Stimulated activated CD8-positive, alpha-beta memory T cell treated with anti-CD3 and anti-CD28 coated beads, Interleukin-15, amount 100 ng/mL, for 24 hours (primary cell): Measurements from ENCODE around the gene EHMT1.

Experiments
- DNase-seq: peaks from one replicate; pipeline ENCODE4 v3.0.0-alpha.2; 2020; ENCODE audit warnings: low read depth

The EHMT1 gene

GRCh38 chr9:137647096-137647714 lies 28.4 kb downstream of the EHMT1 start:
- DNase-seq, result no peak

GRCh38 chr9:137648396-137648795 lies 29.6 kb downstream of the EHMT1 start:
- DNase-seq, result no peak

GRCh38 chr9:137649553-137649952 lies 30.7 kb downstream of the EHMT1 start:
- DNase-seq, result no peak

DNA sequence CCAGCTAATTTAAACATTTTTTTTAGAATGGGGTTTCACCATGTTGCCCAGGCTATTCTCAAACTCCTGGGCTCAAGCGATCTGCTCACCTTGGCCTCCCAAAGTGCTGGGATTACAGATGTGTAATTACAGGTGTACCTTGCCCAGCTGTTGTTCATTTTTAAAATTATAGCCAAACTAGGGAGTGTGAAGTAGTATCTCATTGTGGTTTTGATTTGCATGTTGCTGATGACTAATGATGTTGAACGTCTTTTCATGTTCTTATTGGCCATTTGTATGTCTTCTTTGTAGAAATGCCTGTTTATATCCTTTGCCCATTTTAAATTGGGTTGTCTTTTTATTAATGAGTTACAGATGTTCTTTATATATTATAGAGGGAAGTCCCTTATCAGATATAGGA lies 31.5 kb downstream of the EHMT1 start:
- DNase-seq, result no peak

DNA sequence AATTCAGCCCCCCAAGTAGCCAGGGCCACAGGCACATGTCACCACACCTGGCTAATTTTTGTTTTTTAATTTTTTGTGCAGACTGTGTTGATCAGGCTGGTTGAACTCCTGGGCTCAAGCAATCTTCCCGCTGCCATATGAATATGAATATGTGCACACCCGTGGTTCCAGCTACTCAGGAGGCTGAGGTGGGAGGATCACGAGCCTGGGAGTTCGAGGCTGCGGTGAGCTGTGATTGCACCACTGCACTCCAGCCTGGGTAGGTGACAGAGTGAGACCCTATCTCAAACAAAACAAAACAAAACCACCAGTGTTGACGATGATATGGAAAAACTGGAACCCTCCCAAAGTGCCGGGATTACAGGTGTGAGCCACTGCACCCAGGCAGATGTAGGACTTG lies 32.0 kb downstream of the EHMT1 start:
- DNase-seq, result no peak

DNA sequence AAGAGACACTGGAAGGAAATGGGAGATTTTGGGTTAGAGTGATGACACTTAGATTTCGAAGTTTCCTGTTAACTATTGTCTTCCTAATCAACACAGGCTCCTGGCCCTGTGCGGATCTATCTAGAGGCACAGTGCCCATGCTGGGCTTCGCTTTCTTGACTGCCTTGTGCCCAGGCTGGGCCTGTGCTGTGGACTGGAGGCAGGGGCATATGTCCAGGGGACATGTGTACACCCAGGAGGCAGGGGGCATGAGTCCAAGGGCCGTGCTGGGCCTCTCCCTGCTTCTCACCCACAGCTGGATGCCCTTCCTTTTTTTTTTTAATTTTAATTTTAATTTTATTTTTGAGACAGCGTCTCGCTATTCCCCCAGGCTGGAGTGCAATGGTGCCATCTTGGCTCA lies 37.6 kb downstream of the EHMT1 start:
- no peak for DNase-seq

GRCh38 chr9:137657606-137658005 lies 38.8 kb downstream of the EHMT1 start:
- DNase-seq, result no peak

GRCh38 chr9:137658781-137659180 lies 40.0 kb downstream of the EHMT1 start:
- no peak for DNase-seq

GRCh38 chr9:137660144-137660543 lies 41.3 kb downstream of the EHMT1 start:
- no peak for DNase-seq

- no peak for DNase-seq
Observed at GRCh38 chr9:137663584-137663983, 44.8 kb downstream of the EHMT1 start.

GRCh38 chr9:137664676-137665075 lies 45.9 kb downstream of the EHMT1 start:
- DNase-seq, result no peak

GRCh38 chr9:137665226-137665625 lies 46.4 kb downstream of the EHMT1 start:
- no peak for DNase-seq

GRCh38 chr9:137665697-137666512 lies 47.1 kb downstream of the EHMT1 start:
- DNase-seq, result no peak

GRCh38 chr9:137666513-137666822 lies 47.7 kb downstream of the EHMT1 start:
- DNase-seq, result no peak

GRCh38 chr9:137666955-137667670 lies 48.3 kb downstream of the EHMT1 start:
- no peak for DNase-seq

- DNase-seq, result no peak
Observed at GRCh38 chr9:137668203-137668602, 49.4 kb downstream of the EHMT1 start.

DNA sequence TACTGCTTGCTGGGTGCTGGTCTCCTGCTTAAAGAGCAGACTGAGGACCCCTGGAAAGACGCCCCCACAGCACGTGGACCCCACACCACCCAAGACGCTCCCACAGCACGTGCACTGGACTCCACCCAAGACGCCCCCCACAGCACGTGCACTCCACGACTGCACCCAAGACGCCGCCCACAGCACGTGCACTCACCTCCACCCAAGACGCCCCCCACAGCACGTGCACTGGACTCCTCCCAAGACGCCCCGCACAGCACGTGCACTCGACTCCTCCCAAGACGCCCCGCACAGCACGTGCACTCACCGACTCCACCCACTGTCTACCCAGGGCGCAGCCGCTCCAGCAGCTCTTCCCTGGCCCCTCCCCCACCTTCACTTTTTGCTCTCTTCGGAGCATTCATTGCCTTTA lies 50.5 kb downstream of the EHMT1 start:
- no peak for DNase-seq

GRCh38 chr9:137670391-137671195 lies 51.8 kb downstream of the EHMT1 start:
- DNase-seq, result no peak

DNA sequence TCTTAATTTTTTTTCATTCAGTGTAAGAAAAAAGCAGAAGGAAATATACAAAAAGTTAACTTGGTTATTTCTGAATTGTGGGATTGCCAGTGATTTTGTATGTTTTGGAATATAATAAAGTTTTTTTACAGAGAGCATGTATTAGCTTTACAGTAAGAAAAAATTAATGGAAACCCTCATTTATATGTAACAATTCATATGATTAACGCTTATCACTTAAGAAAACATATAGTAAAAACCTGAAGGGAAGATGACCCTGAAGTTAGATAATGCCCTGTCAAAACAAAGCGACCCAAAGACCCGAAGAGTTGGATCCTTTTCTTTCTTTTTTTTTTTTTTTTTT lies 52.4 kb downstream of the EHMT1 start:
- no peak for DNase-seq

DNA sequence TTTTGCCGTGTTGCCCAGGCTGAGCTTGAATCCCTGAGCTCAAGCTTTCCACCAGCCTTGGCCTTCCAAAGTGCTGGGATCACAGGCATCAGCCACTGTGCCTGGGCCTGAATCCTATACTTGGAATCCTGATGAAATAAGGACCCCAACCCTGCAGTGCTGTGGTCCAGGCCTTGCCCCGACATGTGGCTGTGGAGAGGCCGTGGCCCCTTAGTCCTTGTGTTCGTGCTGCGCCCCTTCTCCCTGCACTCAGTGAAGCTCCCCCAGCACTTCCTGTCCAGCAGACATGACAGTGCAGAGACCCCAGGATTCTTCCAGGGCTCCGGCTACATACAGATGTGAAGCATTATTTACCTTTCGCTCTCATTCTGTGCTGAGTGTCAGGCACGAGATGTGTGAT lies 52.9 kb downstream of the EHMT1 start:
- no peak for DNase-seq

DNA sequence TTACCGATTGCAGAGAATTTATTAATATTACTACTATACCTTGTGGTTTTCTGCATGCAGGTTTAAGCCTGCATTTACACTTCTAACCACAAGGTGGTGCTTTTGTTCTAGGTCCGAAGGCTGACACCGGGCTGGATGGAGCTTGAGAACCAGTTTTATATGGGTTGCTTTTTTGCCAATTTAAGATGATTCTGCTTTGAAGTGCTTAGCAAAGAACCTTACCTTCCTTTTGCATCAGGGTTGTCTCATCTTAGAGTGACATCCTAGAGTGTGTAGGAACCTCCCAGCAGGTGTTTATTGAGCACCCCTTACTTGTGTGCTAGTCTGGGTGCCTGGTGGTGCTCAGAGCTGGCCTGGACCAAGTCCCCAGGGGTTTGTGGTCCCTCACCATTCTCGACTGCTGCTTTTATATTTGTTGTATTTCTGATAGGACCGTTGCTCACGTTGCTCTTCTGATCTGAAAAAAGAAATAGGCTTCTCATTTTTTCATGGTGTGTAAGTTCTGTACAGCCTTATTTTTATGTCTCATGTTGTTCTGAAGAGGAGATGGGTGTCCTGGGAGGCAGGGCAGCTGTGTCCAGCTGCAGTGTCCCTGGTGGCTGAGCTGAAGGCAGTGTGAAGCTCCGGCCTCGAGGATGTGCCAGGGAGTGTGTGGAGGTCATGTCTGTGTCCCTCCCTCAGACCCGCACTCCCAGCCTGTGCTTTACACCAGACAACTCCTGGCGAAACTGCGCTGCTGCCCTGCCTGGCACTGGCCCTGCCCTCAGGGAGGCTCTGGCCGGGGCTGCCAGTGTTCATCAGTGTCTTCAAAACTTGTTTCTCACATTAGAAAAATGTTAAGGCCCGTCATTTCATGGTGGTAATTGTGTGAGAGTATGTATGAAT lies 54.3 kb downstream of the EHMT1 start:
- DNase-seq, result no peak

- DNase-seq, result no peak
Observed at GRCh38 chr9:137673886-137674285, 55.1 kb downstream of the EHMT1 start.
